ENCODE results near the gene NCR2. TPM values are rescaled to one million over a fixed set of nuclear protein-coding genes. Genes with fewer than 3 reads are reported as not detected.

The NCR2 gene
- total RNA-seq, 1 donor from 2014 or later: not detected

DNA sequence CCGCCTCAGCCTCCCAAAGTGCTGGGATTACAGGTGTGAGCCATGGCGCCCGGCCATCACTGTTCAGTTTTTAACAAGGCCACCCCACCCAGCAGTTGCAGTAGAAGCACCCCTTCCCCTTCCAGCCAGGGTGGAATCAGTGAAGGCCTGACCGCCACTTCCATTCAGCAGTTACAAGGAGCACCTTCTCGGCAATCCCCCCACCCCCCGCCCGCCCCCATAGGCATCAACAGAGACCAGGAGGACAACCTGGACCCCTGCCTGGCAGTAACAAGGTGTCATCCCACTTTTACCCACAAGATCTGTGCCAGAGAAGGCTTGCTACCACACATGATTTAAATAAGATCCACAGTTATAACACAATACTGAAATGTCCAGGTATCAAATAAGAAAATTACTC is 23.1 kb downstream of the NCR2 start:
- Mint-ChIP-seq H3K4me1 (ENCODE audit: low read depth) (no peaks in the 10 kb centered on the region), H3K36me3 (ENCODE audit: insufficient read depth) (peaks cover 1% of the 10 kb centered on the region), H3K27me3 (peaks cover 22% of the 10 kb centered on the region), H3K27ac (no peak overlapping the region), H3K4me3 (ENCODE audit: low read depth) (no peak overlapping the region), H3K9me3 (ENCODE audit: low read depth) (peaks cover 23% of the 10 kb centered on the region)
- DNase-seq (ENCODE audit: low spot score, unreplicated experiment): no peak
- TF ChIP-seq, protein P1, sequence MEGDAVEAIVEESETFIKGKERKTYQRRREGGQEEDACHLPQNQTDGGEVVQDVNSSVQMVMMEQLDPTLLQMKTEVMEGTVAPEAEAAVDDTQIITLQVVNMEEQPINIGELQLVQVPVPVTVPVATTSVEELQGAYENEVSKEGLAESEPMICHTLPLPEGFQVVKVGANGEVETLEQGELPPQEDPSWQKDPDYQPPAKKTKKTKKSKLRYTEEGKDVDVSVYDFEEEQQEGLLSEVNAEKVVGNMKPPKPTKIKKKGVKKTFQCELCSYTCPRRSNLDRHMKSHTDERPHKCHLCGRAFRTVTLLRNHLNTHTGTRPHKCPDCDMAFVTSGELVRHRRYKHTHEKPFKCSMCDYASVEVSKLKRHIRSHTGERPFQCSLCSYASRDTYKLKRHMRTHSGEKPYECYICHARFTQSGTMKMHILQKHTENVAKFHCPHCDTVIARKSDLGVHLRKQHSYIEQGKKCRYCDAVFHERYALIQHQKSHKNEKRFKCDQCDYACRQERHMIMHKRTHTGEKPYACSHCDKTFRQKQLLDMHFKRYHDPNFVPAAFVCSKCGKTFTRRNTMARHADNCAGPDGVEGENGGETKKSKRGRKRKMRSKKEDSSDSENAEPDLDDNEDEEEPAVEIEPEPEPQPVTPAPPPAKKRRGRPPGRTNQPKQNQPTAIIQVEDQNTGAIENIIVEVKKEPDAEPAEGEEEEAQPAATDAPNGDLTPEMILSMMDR (IDR thresholded peaks at IDR 0.05; ENCODE audit: unreplicated experiment): no peak

DNA sequence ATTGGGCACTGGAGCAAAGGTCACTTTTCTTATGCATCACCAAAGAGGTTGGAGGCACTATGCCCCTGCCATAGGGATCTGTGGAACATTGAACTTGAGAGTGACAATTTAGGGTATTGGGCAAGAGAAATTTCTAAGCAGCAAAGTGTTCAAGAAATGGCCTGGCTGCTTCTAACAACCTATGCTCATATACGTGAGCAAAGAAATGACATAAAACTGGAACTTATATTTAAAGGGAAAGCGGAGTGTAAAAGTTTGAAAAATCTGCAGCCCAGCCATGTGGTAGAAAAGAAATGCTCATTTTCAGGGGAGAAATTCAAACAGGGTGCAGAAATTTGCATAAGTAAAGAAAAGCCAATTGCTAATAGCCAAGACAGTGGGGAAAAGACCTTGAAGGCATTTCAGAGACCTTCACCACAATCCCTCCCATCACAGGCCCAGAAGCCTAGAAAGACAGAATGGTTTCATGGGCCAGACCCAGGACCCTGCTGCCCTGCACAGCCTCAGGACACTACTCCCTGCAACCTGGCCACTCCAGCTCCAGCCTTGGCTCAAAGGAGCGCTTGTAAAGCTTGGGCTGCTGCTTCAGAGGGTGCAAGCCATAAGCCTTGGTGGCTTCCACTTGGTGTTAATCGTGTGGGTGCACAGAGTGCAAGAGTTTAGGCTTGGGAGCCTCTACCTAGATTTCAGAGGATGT is 24.4 kb downstream of the NCR2 start:
- Mint-ChIP-seq H3K27me3 (peaks cover 27% of the 10 kb centered on the region), H3K9me3 (ENCODE audit: low read depth) (peaks cover 23% of the 10 kb centered on the region), H3K4me3 (ENCODE audit: low read depth) (no peak overlapping the region), H3K27ac (no peak overlapping the region), H3K36me3 (ENCODE audit: insufficient read depth) (peaks cover 1% of the 10 kb centered on the region), H3K4me1 (ENCODE audit: low read depth) (no peaks in the 10 kb centered on the region)
- DNase-seq (ENCODE audit: low spot score, unreplicated experiment): no peak
- TF ChIP-seq, protein P1 (IDR thresholded peaks at IDR 0.05; ENCODE audit: unreplicated experiment): no peak

DNA sequence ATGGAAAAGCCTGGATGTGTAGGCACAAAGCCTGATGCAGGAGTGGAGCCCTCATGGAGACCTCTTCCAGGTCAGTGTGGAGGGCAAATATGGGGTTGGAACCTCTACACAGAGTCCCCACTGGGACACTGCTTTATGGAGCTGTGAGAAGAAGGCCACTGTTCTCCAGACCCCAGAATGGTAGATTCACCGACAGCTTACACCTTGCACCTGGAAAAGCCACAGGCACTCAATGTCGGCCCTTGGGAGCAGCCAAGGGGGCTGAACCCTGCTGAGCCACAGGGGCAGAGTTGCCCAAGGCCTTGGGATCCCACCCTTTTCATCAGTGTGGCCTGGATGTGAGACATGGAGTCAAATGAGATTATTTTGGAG is 24.9 kb downstream of the NCR2 start:
- H3K36me3 Mint-ChIP-seq (ENCODE audit: insufficient read depth): peaks cover 1% of the 10 kb centered on the region
- peaks cover 29% of the 10 kb centered on the region for H3K27me3 Mint-ChIP-seq
- TF ChIP-seq, protein P1 (IDR thresholded peaks at IDR 0.05; ENCODE audit: unreplicated experiment): no peak
- DNase-seq (ENCODE audit: low spot score, unreplicated experiment): no peak
- peaks cover 23% of the 10 kb centered on the region for H3K9me3 Mint-ChIP-seq (ENCODE audit: low read depth)
- H3K27ac Mint-ChIP-seq: no peak overlapping the region
- no peak overlapping the region for H3K4me3 Mint-ChIP-seq (ENCODE audit: low read depth)
- H3K4me1 Mint-ChIP-seq (ENCODE audit: low read depth): no peaks in the 10 kb centered on the region

DNA sequence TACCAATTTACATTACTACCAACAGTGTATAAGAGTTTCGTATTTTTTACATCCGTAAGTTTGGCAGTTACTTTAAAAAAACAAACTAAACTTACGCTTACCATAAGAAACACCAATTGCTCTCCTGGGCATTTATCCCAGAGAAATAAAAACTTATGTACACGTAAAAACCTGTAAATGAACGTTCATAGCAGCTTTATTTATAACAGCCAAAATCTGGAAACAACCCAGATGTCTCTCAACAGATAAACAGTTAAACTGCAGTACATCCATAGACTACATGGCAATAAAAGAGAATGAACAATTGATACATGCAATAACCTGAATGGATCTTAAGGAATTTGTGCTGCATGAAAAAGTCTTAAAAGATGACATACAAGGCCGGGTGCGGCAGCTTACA is 30.7 kb downstream of the NCR2 start:
- Mint-ChIP-seq H3K36me3 (ENCODE audit: insufficient read depth) (no peaks in the 10 kb centered on the region), H3K27me3 (peaks cover 50% of the 10 kb centered on the region), H3K4me3 (ENCODE audit: low read depth) (no peak overlapping the region), H3K27ac (no peak overlapping the region), H3K9me3 (ENCODE audit: low read depth) (peaks cover 7% of the 10 kb centered on the region), H3K4me1 (ENCODE audit: low read depth) (peaks cover 4% of the 10 kb centered on the region)
- TF ChIP-seq, protein P1 (IDR thresholded peaks at IDR 0.05; ENCODE audit: unreplicated experiment): no peak
- DNase-seq (ENCODE audit: low spot score, unreplicated experiment): no peak

DNA sequence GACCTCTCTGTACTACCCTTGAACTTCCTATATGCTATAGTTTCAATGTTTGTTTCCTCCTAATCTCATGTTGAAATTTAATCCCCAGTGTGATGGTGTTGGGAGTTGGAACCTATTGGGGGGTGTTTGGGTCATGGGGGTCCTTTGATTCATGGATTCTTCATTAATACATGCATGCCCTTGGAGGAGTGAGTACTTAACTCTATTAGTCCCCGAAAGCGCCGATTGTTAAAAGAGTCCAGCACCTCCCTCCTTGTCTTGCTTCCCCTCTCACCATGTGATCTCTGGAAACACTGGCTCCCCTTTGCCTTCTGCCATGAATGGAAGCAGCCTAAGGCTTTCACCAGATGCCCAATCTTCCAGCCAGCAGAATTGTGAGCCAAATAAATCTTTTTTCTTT is 31.7 kb downstream of the NCR2 start:
- H3K36me3 Mint-ChIP-seq (ENCODE audit: insufficient read depth): no peaks in the 10 kb centered on the region
- TF ChIP-seq, protein P1 (IDR thresholded peaks at IDR 0.05; ENCODE audit: unreplicated experiment): no peak

More for the DNA sequence above, 31.7 kb downstream of the NCR2 start:
- no peak for DNase-seq (ENCODE audit: low spot score, unreplicated experiment)
- H3K4me3 Mint-ChIP-seq (ENCODE audit: low read depth): no peak overlapping the region
- H3K9me3 Mint-ChIP-seq (ENCODE audit: low read depth): no peaks in the 10 kb centered on the region
- no peak overlapping the region for H3K27ac Mint-ChIP-seq
- peaks cover 59% of the 10 kb centered on the region for H3K27me3 Mint-ChIP-seq
- H3K4me1 Mint-ChIP-seq (ENCODE audit: low read depth): peaks cover 9% of the 10 kb centered on the region

All from progenitor cell of endocrine pancreas (in vitro differentiated cells).